ENCODE measurements around the gene ARVCF. TPM values are rescaled to one million over a fixed set of nuclear protein-coding genes. Genes with fewer than 3 reads are reported as not detected.

ARVCF gene
- total and polyA plus RNA-seq, 9 of the 15 experiments (the other 6 are each of a cell fraction or from before 2014, with no cell fraction given) = 0.03 to 97.4 (median 15.6) TPM

DNA sequence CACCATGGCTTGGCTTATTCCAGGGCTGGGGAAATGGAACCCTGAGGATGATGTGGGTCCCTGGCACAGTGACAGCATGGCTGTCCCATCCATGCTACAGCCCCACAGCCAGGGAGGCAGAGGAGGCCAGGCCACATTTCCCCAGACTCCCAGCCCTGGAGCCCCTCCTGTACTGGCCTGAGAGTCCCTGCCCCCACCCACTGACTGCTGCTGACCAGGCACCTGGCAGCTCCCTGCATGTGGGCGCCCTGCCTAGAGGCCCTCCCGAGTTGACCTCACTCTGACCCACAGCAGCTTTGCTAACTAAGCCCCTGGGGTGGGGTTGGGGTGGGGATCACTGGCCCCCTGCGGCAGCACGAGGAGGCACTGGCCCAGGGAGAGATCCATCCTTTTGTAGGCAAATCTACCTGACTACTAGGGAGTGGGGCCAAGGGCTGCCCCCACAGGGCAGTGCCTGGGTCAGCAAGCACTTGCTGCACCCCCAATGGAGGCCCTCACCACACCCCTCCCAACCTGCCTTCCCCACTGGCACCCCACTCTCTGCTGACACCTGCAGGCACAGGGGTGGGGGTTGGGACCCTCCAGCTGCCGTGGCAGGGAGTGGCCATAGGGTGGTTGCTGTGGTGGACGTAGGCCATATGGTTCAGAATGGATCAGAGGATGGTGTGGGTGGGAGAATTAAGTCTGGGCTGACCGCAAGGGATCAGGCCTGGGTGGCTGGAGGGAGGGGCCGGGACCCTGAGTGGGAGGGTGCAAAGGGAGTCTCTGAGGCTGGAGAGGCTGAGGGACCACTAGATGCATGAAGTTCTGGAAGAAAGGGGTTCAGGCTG lies 17.4 kb downstream of the ARVCF start (continued):
- TF ChIP-seq NEUROD1 (IDR thresholded peaks at IDR 0.05; ENCODE audit: borderline replicate concordance, low read depth, low read length, partially characterized antibody) = no peak
- TF ChIP-seq XRCC4 (IDR thresholded peaks at IDR 0.05; ENCODE audit: extremely low read depth, insufficient read depth, insufficient read length) = no peak
- peak; percentile 39 for TF ChIP-seq ZBTB7A (IDR thresholded peaks at IDR 0.05; ENCODE audit: borderline replicate concordance, control insufficient read depth, low read depth, low read length)
- TF ChIP-seq THRAP3 (IDR thresholded peaks at IDR 0.05; ENCODE audit: borderline replicate concordance) = no peak
- no peak for TF ChIP-seq ZNF3 (CRISPR knock-in tag; IDR thresholded peaks at IDR 0.05)
- TF ChIP-seq ZNF184 (CRISPR knock-in tag; IDR thresholded peaks at IDR 0.05) = no peak
- no peak for TF ChIP-seq RBM14 (IDR thresholded peaks at IDR 0.05; ENCODE audit: borderline replicate concordance, insufficient read depth, low read depth, low read length)
- TF ChIP-seq ZNF121 (CRISPR knock-in tag; conservative IDR thresholded peaks at IDR 0.05) = no peak
- TF ChIP-seq SRSF7 (optimal IDR thresholded peaks at IDR 0.05; ENCODE audit: low read depth, low read length) = no peak
- TF ChIP-seq, protein P1, sequence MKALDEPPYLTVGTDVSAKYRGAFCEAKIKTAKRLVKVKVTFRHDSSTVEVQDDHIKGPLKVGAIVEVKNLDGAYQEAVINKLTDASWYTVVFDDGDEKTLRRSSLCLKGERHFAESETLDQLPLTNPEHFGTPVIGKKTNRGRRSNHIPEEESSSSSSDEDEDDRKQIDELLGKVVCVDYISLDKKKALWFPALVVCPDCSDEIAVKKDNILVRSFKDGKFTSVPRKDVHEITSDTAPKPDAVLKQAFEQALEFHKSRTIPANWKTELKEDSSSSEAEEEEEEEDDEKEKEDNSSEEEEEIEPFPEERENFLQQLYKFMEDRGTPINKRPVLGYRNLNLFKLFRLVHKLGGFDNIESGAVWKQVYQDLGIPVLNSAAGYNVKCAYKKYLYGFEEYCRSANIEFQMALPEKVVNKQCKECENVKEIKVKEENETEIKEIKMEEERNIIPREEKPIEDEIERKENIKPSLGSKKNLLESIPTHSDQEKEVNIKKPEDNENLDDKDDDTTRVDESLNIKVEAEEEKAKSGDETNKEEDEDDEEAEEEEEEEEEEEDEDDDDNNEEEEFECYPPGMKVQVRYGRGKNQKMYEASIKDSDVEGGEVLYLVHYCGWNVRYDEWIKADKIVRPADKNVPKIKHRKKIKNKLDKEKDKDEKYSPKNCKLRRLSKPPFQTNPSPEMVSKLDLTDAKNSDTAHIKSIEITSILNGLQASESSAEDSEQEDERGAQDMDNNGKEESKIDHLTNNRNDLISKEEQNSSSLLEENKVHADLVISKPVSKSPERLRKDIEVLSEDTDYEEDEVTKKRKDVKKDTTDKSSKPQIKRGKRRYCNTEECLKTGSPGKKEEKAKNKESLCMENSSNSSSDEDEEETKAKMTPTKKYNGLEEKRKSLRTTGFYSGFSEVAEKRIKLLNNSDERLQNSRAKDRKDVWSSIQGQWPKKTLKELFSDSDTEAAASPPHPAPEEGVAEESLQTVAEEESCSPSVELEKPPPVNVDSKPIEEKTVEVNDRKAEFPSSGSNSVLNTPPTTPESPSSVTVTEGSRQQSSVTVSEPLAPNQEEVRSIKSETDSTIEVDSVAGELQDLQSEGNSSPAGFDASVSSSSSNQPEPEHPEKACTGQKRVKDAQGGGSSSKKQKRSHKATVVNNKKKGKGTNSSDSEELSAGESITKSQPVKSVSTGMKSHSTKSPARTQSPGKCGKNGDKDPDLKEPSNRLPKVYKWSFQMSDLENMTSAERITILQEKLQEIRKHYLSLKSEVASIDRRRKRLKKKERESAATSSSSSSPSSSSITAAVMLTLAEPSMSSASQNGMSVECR (CRISPR knock-in tag; IDR thresholded peaks at IDR 0.05) = no peak
- TF ChIP-seq SOX6 (IDR thresholded peaks at IDR 0.05) = no peak
- TF ChIP-seq BRD4 (IDR thresholded peaks at IDR 0.05) = no peak
- TF ChIP-seq MAZ (CRISPR knock-in tag; conservative IDR thresholded peaks at IDR 0.05 in 1 of 2, IDR thresholded peaks at IDR 0.05 in 1 of 2) = no peak
- TF ChIP-seq, protein P2, sequence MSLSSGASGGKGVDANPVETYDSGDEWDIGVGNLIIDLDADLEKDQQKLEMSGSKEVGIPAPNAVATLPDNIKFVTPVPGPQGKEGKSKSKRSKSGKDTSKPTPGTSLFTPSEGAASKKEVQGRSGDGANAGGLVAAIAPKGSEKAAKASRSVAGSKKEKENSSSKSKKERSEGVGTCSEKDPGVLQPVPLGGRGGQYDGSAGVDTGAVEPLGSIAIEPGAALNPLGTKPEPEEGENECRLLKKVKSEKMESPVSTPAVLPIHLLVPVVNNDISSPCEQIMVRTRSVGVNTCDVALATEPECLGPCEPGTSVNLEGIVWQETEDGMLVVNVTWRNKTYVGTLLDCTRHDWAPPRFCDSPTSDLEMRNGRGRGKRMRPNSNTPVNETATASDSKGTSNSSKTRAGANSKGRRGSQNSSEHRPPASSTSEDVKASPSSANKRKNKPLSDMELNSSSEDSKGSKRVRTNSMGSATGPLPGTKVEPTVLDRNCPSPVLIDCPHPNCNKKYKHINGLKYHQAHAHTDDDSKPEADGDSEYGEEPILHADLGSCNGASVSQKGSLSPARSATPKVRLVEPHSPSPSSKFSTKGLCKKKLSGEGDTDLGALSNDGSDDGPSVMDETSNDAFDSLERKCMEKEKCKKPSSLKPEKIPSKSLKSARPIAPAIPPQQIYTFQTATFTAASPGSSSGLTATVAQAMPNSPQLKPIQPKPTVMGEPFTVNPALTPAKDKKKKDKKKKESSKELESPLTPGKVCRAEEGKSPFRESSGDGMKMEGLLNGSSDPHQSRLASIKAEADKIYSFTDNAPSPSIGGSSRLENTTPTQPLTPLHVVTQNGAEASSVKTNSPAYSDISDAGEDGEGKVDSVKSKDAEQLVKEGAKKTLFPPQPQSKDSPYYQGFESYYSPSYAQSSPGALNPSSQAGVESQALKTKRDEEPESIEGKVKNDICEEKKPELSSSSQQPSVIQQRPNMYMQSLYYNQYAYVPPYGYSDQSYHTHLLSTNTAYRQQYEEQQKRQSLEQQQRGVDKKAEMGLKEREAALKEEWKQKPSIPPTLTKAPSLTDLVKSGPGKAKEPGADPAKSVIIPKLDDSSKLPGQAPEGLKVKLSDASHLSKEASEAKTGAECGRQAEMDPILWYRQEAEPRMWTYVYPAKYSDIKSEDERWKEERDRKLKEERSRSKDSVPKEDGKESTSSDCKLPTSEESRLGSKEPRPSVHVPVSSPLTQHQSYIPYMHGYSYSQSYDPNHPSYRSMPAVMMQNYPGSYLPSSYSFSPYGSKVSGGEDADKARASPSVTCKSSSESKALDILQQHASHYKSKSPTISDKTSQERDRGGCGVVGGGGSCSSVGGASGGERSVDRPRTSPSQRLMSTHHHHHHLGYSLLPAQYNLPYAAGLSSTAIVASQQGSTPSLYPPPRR (CRISPR knock-in tag; IDR thresholded peaks at IDR 0.05; ENCODE audit: borderline replicate concordance) = no peak
- no peak for TF ChIP-seq ZFX (CRISPR knock-in tag; IDR thresholded peaks at IDR 0.05)
- no peak for TF ChIP-seq CBX2 (IDR thresholded peaks at IDR 0.05; ENCODE audit: insufficient read depth, low read length, poor library complexity, severe bottlenecking)
- TF ChIP-seq YY1 (IDR thresholded peaks at IDR 0.05; ENCODE audit: borderline replicate concordance in 1 of 3, control insufficient read depth in 1 of 3, extremely low read depth in 1 of 3, insufficient read depth in 3 of 3, insufficient read length in 1 of 3, insufficient replicate concordance in 2 of 3, low read depth in 1 of 3, low read length in 2 of 3) = no peak

All from K562 (cell line).